ENCODE measurements around the gene WDR11. TPM values are rescaled to one million over a fixed set of nuclear protein-coding genes. Genes with fewer than 3 reads are reported as not detected.
A peak's percentile ranks its signal among the peaks of the same experiment; 100 is the strongest.

Gene WDR11
- total and polyA plus RNA-seq, 9 of the 15 experiments (the other 6 are each of a cell fraction or from before 2014, with no cell fraction given) = 12.4 to 50.7 (median 23.6) TPM

DNA sequence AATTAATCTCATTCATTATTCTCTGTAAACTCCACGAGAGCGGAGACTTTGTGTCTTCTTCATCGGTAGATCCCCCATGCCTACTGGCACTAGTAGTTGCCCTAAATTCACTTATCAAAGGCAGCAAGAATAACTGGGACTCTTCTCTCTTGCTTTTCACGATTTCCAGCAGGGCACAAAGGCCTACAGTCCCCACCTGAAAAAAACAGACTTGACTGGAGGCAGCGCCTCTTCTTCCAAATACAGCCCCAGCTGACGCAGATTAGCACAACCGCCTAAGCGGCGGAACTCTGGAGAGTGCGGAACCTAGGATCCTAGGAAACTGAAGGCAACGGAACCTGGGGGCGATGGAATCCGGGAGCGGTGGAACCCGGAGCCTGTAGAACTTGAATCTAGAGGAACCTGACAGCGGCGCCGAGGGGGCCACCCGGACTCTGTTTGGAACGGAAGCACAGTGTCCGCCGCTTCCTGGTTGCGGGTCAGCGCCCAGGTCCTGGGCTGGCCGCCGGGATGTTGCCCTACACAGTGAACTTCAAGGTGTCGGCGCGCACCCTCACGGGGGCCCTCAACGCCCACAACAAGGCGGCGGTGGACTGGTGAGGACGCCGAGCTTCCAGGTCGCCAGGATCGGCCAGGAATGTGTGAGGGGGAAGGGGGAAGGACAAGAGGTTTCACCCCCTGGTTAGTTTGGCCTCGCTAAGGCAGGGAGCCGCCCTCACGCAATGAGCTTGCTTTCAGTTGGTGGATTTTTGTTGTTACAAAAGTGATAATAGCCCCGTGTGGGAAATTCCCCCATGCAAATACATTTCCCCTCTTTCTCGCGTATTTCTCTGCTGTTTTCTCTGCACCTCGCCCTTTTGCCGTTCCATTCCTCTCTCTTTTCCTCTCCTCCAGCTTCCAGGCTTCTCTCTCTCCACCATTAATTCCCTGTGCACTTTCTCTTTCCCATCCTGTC lies at the start of gene WDR11 (continued):
- TF ChIP-seq, protein P1, sequence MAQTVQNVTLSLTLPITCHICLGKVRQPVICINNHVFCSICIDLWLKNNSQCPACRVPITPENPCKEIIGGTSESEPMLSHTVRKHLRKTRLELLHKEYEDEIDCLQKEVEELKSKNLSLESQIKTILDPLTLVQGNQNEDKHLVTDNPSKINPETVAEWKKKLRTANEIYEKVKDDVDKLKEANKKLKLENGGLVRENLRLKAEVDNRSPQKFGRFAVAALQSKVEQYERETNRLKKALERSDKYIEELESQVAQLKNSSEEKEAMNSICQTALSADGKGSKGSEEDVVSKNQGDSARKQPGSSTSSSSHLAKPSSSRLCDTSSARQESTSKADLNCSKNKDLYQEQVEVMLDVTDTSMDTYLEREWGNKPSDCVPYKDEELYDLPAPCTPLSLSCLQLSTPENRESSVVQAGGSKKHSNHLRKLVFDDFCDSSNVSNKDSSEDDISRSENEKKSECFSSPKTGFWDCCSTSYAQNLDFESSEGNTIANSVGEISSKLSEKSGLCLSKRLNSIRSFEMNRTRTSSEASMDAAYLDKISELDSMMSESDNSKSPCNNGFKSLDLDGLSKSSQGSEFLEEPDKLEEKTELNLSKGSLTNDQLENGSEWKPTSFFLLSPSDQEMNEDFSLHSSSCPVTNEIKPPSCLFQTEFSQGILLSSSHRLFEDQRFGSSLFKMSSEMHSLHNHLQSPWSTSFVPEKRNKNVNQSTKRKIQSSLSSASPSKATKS (CRISPR knock-in tag; IDR thresholded peaks at IDR 0.05) = no peak
- no peak for TF ChIP-seq ZNF408 (CRISPR knock-in tag; IDR thresholded peaks at IDR 0.05; ENCODE audit: low read depth)
- TF ChIP-seq BHLHE40 (IDR thresholded peaks at IDR 0.05; ENCODE audit: low read length) = no peak
- TF ChIP-seq, protein P2, sequence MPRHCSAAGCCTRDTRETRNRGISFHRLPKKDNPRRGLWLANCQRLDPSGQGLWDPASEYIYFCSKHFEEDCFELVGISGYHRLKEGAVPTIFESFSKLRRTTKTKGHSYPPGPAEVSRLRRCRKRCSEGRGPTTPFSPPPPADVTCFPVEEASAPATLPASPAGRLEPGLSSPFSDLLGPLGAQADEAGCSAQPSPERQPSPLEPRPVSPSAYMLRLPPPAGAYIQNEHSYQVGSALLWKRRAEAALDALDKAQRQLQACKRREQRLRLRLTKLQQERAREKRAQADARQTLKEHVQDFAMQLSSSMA (CRISPR knock-in tag; IDR thresholded peaks at IDR 0.05) = no peak
- no peak for TF ChIP-seq ZNF134 (CRISPR knock-in tag; conservative IDR thresholded peaks at IDR 0.05)
- TF ChIP-seq ZNF436 (CRISPR knock-in tag; IDR thresholded peaks at IDR 0.05) = no peak
- TF ChIP-seq ILF3 (IDR thresholded peaks at IDR 0.05; ENCODE audit: borderline replicate concordance) = no peak
- TF ChIP-seq HNRNPLL (IDR thresholded peaks at IDR 0.05; ENCODE audit: low read depth, low read length, poor library complexity, severe bottlenecking) = peak; percentile 40
- TF ChIP-seq KAT2B (IDR thresholded peaks at IDR 0.05; ENCODE audit: low read depth, low read length) = no peak
- TF ChIP-seq ZNF780A (CRISPR knock-in tag; IDR thresholded peaks at IDR 0.05) = no peak
- peak; percentile 83 for TF ChIP-seq RB1 (IDR thresholded peaks at IDR 0.05; ENCODE audit: low read depth)
- TF ChIP-seq, protein P3, sequence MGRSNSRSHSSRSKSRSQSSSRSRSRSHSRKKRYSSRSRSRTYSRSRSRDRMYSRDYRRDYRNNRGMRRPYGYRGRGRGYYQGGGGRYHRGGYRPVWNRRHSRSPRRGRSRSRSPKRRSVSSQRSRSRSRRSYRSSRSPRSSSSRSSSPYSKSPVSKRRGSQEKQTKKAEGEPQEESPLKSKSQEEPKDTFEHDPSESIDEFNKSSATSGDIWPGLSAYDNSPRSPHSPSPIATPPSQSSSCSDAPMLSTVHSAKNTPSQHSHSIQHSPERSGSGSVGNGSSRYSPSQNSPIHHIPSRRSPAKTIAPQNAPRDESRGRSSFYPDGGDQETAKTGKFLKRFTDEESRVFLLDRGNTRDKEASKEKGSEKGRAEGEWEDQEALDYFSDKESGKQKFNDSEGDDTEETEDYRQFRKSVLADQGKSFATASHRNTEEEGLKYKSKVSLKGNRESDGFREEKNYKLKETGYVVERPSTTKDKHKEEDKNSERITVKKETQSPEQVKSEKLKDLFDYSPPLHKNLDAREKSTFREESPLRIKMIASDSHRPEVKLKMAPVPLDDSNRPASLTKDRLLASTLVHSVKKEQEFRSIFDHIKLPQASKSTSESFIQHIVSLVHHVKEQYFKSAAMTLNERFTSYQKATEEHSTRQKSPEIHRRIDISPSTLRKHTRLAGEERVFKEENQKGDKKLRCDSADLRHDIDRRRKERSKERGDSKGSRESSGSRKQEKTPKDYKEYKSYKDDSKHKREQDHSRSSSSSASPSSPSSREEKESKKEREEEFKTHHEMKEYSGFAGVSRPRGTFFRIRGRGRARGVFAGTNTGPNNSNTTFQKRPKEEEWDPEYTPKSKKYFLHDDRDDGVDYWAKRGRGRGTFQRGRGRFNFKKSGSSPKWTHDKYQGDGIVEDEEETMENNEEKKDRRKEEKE (IDR thresholded peaks at IDR 0.05; ENCODE audit: borderline replicate concordance in 1 of 2, control insufficient read depth in 1 of 2, low read depth in 2 of 2, low read length in 1 of 2) = peak in 1 of 2 experiments; percentile 95; a peak in 1 of 4 replicates
- TF ChIP-seq ZNF696 (CRISPR knock-in tag; conservative IDR thresholded peaks at IDR 0.05) = no peak
- no peak for TF ChIP-seq PURB (CRISPR knock-in tag; IDR thresholded peaks at IDR 0.05; ENCODE audit: low read depth)
- peak; percentile 95 for TF ChIP-seq ELF2 (CRISPR knock-in tag; IDR thresholded peaks at IDR 0.05)
- TF ChIP-seq, protein P4, sequence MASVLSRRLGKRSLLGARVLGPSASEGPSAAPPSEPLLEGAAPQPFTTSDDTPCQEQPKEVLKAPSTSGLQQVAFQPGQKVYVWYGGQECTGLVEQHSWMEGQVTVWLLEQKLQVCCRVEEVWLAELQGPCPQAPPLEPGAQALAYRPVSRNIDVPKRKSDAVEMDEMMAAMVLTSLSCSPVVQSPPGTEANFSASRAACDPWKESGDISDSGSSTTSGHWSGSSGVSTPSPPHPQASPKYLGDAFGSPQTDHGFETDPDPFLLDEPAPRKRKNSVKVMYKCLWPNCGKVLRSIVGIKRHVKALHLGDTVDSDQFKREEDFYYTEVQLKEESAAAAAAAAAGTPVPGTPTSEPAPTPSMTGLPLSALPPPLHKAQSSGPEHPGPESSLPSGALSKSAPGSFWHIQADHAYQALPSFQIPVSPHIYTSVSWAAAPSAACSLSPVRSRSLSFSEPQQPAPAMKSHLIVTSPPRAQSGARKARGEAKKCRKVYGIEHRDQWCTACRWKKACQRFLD (CRISPR knock-in tag; IDR thresholded peaks at IDR 0.05) = 0 out of 2 replicates have a peak, but pooled peaks have one; percentile 38
- TF ChIP-seq PCBP1 (IDR thresholded peaks at IDR 0.05; ENCODE audit: low read depth, low read length, poor library complexity, severe bottlenecking) = no peak

Measured in K562 (cell line).